UCSD-AML1 (cell line): ENCODE measurements around the gene CXCL5.

ENCODE experiments used
- DNase-seq: peaks from one replicate; lab custom pipeline; 2025; ENCODE audit not compliant: unreplicated experiment; lab: John Stamatoyannopoulos, UW

The CXCL5 gene

GRCh38 chr4:73998040-73999011 lies at the start of gene CXCL5:
Gene CXCL5, minus strand, starts transcription at chr4:73998677. Its CDS starts 96 bp downstream, at chr4:73998581.
- no peak for DNase-seq

DNA sequence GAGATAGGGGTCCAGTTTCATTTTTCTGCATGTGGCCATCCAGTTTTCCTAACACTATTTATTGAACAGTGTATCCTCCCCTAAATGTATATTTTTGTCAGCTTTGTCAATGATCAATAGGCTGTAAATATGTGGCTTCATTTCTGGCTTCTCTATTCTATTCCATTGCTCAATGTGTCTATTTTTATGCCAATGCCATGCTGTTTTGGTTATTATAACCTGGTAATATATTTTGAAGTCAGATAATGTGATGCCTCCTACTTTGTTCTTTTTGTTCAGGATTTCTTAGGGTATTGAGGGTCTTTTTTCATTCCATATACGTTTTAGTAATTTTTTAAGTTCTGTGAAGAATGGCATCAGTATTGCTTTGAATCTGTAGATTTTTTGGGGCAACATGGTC lies 48.7 kb upstream of the CXCL5 start:
- DNase-seq: no peak

GRCh38 chr4:74045772-74046171 lies 47.3 kb upstream of the CXCL5 start:
- DNase-seq: no peak

DNA sequence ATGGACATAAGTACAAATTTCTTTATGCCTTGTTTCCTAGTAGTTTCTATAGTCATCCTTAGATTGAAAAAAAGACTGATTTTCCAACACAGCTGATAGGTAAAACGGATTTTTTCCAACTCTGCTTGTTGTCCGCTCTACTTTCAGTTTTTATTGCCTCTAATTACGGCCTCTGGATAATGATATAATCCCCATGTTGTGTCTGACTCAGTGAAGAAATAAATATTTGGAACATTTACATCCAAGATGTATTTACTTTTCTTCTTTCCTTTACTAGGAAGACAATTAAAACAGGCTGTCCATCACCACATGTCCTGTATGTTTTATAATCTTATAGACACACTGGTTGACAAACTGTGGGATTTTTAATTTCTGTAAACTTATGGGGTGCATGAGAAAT lies 46.8 kb upstream of the CXCL5 start:
- DNase-seq: no peak

GRCh38 chr4:74044677-74045076 lies 46.2 kb upstream of the CXCL5 start:
- no peak for DNase-seq

DNA sequence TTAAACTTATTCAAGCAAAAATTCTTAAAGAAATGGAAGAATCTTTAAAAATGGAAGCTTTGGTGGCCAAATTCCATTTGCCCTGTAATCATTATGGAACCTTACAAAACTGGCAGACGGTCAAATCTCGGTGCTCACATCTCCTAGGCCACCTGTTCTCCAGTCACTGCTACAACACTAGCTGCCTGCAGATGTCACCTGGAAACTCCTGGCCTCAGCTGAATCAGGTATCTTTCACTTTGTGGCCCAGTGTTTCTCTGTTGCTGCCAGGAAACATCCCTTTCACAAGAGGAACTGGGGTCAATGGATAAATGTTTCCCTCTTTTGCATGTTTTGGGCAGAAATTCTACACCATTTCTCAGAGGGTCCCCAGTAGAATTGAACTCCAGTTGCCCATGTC lies 44.2 kb upstream of the CXCL5 start:
- DNase-seq: peak; percentile 7

DNA sequence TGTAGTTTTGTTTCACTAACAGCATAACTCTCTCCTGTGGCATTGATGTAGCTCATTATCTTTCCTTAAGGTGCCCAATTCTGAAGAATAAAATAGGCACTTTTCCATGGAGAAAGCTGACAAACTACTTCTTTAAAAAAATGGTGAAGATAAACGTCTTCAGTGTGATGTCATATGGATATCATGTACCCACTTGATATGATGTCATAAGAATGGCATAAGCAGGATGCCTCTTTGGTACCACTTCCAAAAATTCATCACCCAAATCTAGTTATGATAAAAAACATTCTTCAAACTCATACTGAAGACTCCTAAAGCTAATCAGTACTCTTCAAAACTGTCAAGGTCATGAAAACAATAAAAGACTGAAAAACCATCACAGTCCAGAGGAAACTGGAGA lies 42.9 kb upstream of the CXCL5 start:
- no peak for DNase-seq

DNA sequence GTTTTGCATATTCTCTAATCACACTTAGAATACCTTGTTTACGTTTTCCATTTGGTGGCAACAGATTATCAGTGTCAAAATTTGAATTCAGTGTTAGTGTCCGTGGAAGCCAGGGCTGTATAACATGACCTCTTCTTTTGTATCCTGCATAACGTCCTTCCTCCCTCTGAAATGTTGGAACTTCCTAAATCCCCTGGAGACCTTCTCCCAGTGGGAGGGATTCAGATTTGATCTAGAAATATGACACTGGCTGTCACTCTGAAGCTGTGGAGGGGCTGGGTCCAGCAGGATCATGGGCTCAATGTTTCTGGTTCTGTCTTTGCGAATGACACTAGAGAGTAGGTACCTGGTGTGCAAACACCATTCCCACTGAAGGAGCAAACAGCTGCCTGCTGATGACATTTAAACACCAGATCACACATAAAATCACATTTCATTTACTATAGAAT lies 40.9 kb upstream of the CXCL5 start:
- DNase-seq: peak; percentile 23

DNA sequence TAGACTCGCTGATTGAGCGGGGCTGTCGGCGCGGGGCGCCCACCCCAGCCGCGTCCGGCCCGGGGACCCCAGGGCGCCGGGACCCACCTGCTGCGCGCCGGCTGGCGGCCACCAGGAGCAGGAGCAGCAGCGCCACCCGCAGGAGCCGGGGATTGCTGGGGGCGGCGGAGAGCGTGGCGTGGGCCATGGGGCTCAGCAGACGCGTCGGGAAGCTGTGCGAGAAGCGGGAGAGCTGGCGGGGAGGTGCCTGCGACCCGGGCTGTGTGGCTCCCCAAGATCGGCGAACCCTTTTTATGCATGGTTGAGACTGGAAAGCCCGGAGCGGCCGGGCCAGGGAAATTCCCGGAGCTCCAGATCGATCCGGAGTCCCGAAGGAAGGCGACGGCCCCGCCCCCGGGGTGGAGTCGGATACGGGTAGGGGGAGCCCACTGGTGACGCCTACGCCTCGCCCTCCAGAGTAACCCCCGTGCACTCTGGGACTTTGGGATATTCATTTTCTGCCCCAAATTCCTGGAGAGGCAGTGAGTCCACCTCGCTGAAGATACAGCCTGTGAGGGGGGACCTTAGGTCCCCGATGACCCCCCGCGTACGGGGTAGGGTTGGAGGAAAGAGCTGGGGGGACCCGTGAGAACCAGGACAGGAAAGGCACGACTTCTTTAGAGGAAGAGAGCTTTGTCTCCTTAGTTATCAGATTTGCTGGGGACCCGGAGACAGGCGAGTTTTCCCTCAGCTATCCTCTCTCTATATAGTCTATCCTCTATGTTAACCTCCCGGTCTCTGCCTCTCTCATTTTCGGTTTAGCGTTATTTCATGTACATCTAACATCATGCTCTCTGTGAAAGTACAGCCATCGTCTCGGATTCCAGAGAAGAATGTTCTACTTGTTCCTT lies 40.2 kb upstream of the CXCL5 start, which contains the start of gene CXCL3:
TSS of gene CXCL3 (minus strand) at position 265 of the 890 bp plus-strand sequence. CDS start at position 187, 78 bp downstream.
- peak; percentile 94 for DNase-seq

- peak; percentile 78 for DNase-seq
These were observed 39.6 kb upstream of the CXCL5 start for GRCh38 chr4:74038086-74038424.

DNA sequence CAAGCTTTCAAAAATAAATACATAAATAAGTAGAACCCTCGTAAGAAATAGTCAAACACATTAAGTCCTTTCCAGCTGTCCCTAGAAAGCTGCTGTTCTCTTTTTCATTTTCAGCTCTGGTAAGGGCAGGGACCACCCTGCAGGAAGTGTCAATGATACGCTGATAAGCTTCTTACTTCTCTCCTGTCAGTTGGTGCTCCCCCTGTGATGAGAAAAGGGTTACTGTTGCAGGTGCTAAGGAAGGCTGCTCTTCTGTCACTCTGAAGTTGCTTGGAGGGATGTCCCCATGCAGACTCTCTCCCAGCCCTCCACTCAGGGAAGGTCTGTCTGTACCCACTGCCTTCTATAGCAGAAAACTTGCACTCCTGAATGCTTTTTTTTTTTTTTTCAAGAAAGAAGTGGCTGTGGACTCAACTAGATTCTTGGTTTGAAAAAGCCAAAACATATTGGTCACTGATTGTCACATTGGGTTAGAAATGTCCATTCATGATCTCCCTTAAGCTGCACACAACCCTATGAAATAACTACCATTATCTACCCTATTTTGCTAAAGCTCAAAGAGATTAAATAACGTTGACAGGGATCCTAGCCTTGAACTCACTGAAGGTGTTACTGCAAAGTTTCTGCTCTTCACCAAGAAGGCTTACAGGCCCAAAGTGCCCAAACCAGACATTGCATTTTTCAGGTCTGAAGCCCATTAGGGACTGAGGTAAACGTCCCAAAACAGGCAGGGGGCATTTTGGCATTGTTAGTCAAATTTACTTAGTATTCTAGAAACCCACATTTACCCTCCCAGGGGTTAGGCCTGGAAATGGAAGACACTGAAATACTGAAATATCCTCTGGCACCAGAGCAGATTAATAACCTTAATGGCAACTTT lies 38.8 kb upstream of the CXCL5 start:
- DNase-seq: peak; percentile 46

GRCh38 chr4:74033739-74034138 lies 35.3 kb upstream of the CXCL5 start:
- DNase-seq: no peak

- DNase-seq: peak; percentile 13
These were observed 33.6 kb upstream of the CXCL5 start for GRCh38 chr4:74032064-74032463.

GRCh38 chr4:74031576-74031975 lies 33.1 kb upstream of the CXCL5 start:
- peak; percentile 13 for DNase-seq

DNA sequence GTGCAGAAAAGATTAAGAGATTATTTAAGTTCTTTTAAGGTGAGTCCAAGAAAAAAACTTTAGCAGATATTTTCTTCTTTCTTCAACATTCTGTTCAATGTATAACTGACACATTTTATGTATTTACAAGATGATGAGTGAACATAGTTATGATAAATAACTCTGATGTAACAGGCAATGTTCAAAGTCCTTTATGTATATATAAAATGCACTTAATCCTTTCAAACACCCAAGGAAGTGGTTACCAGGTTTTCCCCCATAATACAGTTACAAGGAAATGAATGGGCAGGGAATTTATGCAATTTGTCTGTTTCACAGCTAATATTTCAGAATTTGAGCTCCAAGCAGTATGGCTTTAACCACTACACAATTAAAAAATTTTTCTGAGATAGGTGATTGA lies 31.8 kb upstream of the CXCL5 start:
- no peak for DNase-seq

- no peak for DNase-seq
These were observed 30.0 kb upstream of the CXCL5 start for GRCh38 chr4:74028504-74028903.

DNA sequence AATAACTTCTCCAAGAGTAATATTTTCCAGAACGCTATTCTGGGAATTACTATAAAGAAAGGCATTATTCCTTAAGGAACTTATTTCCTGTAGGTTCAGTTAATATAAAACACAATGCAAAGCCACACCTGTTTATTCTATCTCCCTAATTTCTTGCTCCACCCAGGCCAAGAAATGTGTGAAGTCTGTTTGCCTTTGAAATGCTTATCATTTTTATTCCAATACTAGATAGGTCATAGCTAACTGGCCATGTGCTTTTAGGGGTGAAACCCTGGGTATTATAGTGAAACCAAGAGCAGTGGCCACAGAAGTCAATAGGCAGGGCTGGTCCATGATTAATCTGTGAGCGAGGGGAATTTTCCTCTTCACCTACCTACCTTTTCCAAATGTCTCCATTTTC lies 25.2 kb upstream of the CXCL5 start:
- no peak for DNase-seq

- no peak for DNase-seq
These were observed 23.1 kb upstream of the CXCL5 start for GRCh38 chr4:74021601-74022000.

GRCh38 chr4:74018771-74019170 lies 20.3 kb upstream of the CXCL5 start:
- DNase-seq: peak; percentile 53

DNA sequence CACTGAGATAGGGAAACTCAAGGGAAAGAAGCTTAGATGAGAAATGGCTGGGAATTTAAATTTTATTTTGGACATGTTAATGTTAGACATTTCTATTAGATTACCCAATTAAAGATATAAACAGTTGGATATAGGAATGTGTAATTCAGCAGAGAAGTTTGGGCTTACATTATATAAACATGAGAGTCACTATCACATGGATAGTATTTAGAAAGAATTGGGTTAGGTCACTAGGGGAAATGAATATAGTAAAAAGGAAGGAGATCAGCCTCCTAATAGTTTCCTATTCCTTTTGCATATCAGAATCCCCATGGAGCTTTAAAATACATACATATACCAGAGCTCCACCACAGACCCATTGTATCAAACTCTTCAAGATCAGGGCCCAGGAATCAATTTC lies 19.6 kb upstream of the CXCL5 start:
- no peak for DNase-seq

- DNase-seq: no peak
These were observed 17.6 kb upstream of the CXCL5 start for GRCh38 chr4:74016068-74016467.
